RWPE2 (cell line): ENCODE measurements around the gene DEPDC1B.
A peak's percentile ranks its signal among the peaks of the same experiment; 100 is the strongest.

Source experiments
- ATAC-seq: fragments of 200-7000 bp; cut with Tn5 transposase; 3 replicates; pipeline ENCODE4 v1.9.1; 2021; ENCODE audit warnings: low read depth
- DNase-seq: peaks from one replicate; pipeline ENCODE4 v3.0.0-alpha.2; 2020; ENCODE audit warnings: low spot score
- H3K27ac ChIP-seq: fragments of 450-650 bp; 2 replicates; pipeline ENCODE4 v1.5.1; 2017; ENCODE audit warnings: mild to moderate bottlenecking; ENCODE audit not compliant: poor library complexity, severe bottlenecking
- H3K27me3 ChIP-seq: fragments of 250-450 bp; sonication (Bioruptor Pico); 2 replicates; pipeline ENCODE4 v1.5.1; 2021; ENCODE audit warnings: mild to moderate bottlenecking, moderate library complexity; ENCODE audit not compliant: insufficient read depth, poor library complexity, severe bottlenecking
- H3K36me3 ChIP-seq: fragments of 250-450 bp; sonication (Bioruptor Pico); 2 replicates; pipeline ENCODE4 v1.5.1; 2020; ENCODE audit warnings: low read depth, mild to moderate bottlenecking, moderate library complexity
- H3K4me1 ChIP-seq: fragments of 250-450 bp; sonication (Bioruptor Pico); 2 replicates; pipeline ENCODE4 v1.5.1; 2021; ENCODE audit warnings: mild to moderate bottlenecking, moderate library complexity; ENCODE audit not compliant: insufficient read depth, poor library complexity, severe bottlenecking
- H3K4me3 ChIP-seq: fragments of 250-450 bp; sonication (Bioruptor Pico); 2 replicates; pipeline ENCODE4 v1.5.1; 2021; ENCODE audit warnings: mild to moderate bottlenecking, moderate library complexity; ENCODE audit not compliant: severe bottlenecking
- H3K9me3 ChIP-seq: fragments of 250-450 bp; sonication (Bioruptor Pico); 2 replicates; pipeline ENCODE4 v1.5.1; 2021; ENCODE audit warnings: mild to moderate bottlenecking, moderate library complexity; ENCODE audit not compliant: severe bottlenecking
- TF ChIP-seq, protein P1 (sequence below): fragments of 450-650 bp; IDR thresholded peaks from one replicate; pipeline ENCODE4 v1.5.1; 2017; ENCODE audit warnings: mild to moderate bottlenecking, moderate library complexity; ENCODE audit not compliant: poor library complexity, severe bottlenecking

Gene DEPDC1B

DNA sequence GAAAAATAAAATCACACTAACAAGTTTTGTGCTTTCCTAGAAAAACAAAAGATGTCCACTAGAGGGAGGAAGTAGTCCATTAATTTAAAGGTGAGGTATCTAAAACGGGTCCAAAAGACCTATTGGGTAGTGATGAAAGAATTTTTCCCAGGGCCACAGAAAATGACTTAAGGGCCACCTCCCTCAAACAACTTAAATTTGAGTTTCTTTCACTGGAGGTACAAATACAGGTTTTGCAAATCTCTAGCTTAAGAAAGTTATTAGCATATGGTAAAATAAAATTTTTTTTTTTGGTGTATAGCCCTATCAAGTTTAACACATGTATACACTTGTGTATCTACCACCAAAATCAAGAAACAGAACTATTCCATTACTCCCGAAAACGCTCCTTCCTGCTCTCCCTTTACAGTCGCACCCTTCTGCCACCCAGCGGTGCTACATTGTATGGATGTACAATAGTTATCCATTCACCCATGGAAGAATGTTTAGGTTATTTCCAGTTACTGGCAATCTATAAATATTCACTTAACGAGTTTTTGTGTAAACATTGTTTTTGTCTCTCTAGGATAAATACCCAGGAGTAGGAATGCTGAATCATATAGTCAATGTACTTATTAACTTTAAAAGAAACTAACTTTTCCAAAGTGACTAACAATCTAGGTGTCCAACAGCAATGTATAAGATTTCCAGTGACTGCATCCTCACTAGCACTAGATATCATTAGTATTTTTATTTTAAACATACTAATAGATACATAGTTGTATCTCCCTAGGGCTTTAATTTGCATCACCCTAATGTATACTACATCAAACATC lies 21.9 kb downstream of the DEPDC1B start:
- Histone ChIP-seq H3K4me3 (no peak overlapping the region), H3K27ac (no peak overlapping the region), H3K4me1 (no peaks in the 10 kb centered on the region), H3K27me3 (no peaks in the 10 kb centered on the region), H3K36me3 (peaks cover 16% of the 10 kb centered on the region), H3K9me3 (no peaks in the 10 kb centered on the region)
- TF ChIP-seq, protein P1, sequence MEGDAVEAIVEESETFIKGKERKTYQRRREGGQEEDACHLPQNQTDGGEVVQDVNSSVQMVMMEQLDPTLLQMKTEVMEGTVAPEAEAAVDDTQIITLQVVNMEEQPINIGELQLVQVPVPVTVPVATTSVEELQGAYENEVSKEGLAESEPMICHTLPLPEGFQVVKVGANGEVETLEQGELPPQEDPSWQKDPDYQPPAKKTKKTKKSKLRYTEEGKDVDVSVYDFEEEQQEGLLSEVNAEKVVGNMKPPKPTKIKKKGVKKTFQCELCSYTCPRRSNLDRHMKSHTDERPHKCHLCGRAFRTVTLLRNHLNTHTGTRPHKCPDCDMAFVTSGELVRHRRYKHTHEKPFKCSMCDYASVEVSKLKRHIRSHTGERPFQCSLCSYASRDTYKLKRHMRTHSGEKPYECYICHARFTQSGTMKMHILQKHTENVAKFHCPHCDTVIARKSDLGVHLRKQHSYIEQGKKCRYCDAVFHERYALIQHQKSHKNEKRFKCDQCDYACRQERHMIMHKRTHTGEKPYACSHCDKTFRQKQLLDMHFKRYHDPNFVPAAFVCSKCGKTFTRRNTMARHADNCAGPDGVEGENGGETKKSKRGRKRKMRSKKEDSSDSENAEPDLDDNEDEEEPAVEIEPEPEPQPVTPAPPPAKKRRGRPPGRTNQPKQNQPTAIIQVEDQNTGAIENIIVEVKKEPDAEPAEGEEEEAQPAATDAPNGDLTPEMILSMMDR = peak; percentile 92
- ATAC-seq (peak; percentile 78), DNase-seq (no peak)

DNA sequence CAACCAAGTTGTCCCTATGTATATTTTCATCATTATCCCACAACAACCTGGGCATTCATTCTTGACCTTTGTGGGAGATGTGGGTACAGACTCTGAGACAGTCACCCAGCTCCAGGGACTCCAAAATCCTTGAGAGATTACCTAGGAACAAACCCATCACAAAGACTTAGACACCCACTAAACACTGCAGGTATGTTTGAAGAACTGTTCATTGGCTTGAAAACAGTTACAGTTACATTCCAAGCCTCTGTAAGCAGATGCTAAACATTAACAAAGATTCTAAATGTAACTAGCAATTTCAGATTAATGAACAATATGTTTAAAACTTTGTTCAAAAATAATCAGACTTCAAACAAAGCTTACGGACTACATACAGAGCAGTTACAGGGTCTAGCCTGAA lies 24.7 kb downstream of the DEPDC1B start:
- TF ChIP-seq, protein P1 = no peak
- H3K4me3 ChIP-seq = no peak overlapping the region
- no peaks in the 10 kb centered on the region for H3K4me1 ChIP-seq

GRCh38 chr5:60674251-60675069 lies 25.5 kb downstream of the DEPDC1B start:
- no peaks in the 10 kb centered on the region for H3K4me1 ChIP-seq
- TF ChIP-seq, protein P1 = no peak
- H3K4me3 ChIP-seq = no peak overlapping the region
- no peaks in the 10 kb centered on the region for H3K9me3 ChIP-seq
- no peaks in the 10 kb centered on the region for H3K36me3 ChIP-seq
- no peaks in the 10 kb centered on the region for H3K27me3 ChIP-seq
- no peak for DNase-seq
- no peak overlapping the region for H3K27ac ChIP-seq
- no peak for ATAC-seq

More for the DNA sequence above, 24.7 kb downstream of the DEPDC1B start:
- H3K9me3 ChIP-seq = no peaks in the 10 kb centered on the region
- no peaks in the 10 kb centered on the region for H3K27me3 ChIP-seq
- no peak for DNase-seq
- no peak overlapping the region for H3K27ac ChIP-seq
- 0 out of 2 replicates have a peak, but pooled peaks cover 5% of the 10 kb centered on the region for H3K36me3 ChIP-seq
- no peak for ATAC-seq

DNA sequence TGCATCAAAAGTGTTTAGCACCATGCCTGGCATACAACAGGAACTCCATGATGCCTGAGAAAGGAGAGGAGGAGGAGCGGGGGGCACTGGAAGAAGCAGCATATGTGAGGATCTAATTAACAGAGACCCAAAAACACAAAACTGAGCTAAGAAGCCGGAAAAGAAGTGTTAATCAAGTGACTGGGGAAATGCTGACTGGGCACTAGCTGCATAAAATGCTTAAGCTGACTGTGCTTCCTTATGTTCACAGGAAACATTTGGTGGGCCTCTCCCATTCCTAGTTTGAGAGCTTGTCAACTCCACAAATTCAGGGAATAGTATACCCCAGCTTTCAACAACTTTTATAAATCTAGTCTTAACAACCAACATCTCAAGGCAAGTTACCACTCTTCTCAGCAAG lies 26.6 kb downstream of the DEPDC1B start:
- no peaks in the 10 kb centered on the region for H3K4me1 ChIP-seq
- TF ChIP-seq, protein P1 = no peak
- no peaks in the 10 kb centered on the region for H3K36me3 ChIP-seq
- H3K9me3 ChIP-seq = no peaks in the 10 kb centered on the region
- ATAC-seq (no peak), DNase-seq (no peak)
- H3K4me3 ChIP-seq = no peak overlapping the region
- H3K27ac ChIP-seq = no peak overlapping the region
- no peaks in the 10 kb centered on the region for H3K27me3 ChIP-seq
